Right lobe of liver (tissue), 4 donors: ENCODE results near the gene TMEM175.

Source experiments
- CTCF ChIP-seq, 4 donors: fragments of 200-600 bp in 3 of 4; fragments of 450-650 bp in 1 of 4; IDR thresholded peaks; one replicate each; pipeline versions ENCODE4 v1.5.1 to v1.8.0; 2016 to 2022; ENCODE audit warnings: antibody characterized with exemption in 4 of 4, mild to moderate bottlenecking in 2 of 4
- POLR2A ChIP-seq: fragments of 450-650 bp; IDR thresholded peaks from one replicate; pipeline ENCODE4 v1.6.1; 2017; ENCODE audit warnings: antibody characterized with exemption, mild to moderate bottlenecking
- donor health status: DM: no; HTN: no; CAD: no.
- donor health status: DM: no; HTN: no; CAD: no.
- donor health status: DM: no; HTN: yes; CAD: no.

GRCh38 chr4:915595-915994, 16.7 kb upstream of the TMEM175 start:
- TF ChIP-seq CTCF (IDR thresholded peaks at IDR 0.05) (no peak), POLR2A (no peak)
